Measurements from ENCODE around the gene SOX6.

Gene SOX6

GRCh38 chr11:16367252-16367651, 10.9 kb upstream of the SOX6 start:
- FAIRE-seq (no peak), DNase-seq (ENCODE audit: extremely low spot score, insufficient read length, low read depth) (no peak)

GRCh38 chr11:16365581-16366228, 9.4 kb upstream of the SOX6 start:
- FAIRE-seq, result no peak
- DNase-seq (ENCODE audit: extremely low spot score, insufficient read length, low read depth), result no peak

- DNase-seq (ENCODE audit: extremely low spot score, insufficient read length, low read depth) (no peak), FAIRE-seq (no peak)
Measured at GRCh38 chr11:16364254-16364653, 7.9 kb upstream of the SOX6 start.

GRCh38 chr11:16363706-16364105, 7.4 kb upstream of the SOX6 start:
- FAIRE-seq (no peak), DNase-seq (ENCODE audit: extremely low spot score, insufficient read length, low read depth) (no peak)

GRCh38 chr11:16361108-16361865, 4.9 kb upstream of the SOX6 start:
- FAIRE-seq, result no peak
- DNase-seq (ENCODE audit: extremely low spot score, insufficient read length, low read depth), result no peak

- FAIRE-seq, result no peak
- no peak for DNase-seq (ENCODE audit: extremely low spot score, insufficient read length, low read depth)
Measured at GRCh38 chr11:16359369-16359768, 3.0 kb upstream of the SOX6 start.

GRCh38 chr11:16358726-16359125, 2.4 kb upstream of the SOX6 start:
- FAIRE-seq (no peak), DNase-seq (ENCODE audit: extremely low spot score, insufficient read length, low read depth) (no peak)

- no peak for FAIRE-seq
- DNase-seq (ENCODE audit: extremely low spot score, insufficient read length, low read depth), result no peak
Measured at GRCh38 chr11:16357775-16358174, 1.4 kb upstream of the SOX6 start.

- DNase-seq (ENCODE audit: extremely low spot score, insufficient read length, low read depth) (no peak), FAIRE-seq (no peak)
Measured at GRCh38 chr11:16356761-16357393, 531 bp upstream of the SOX6 start.

GRCh38 chr11:16352707-16353106, 3.6 kb downstream of the SOX6 start:
- FAIRE-seq (no peak), DNase-seq (ENCODE audit: extremely low spot score, insufficient read length, low read depth) (no peak)

- no peak for FAIRE-seq
- DNase-seq (ENCODE audit: extremely low spot score, insufficient read length, low read depth), result no peak
Measured at GRCh38 chr11:16350125-16350524, 6.2 kb downstream of the SOX6 start.

GRCh38 chr11:16347928-16348685, 8.2 kb downstream of the SOX6 start:
- DNase-seq (ENCODE audit: extremely low spot score, insufficient read length, low read depth) (no peak), FAIRE-seq (no peak)

GRCh38 chr11:16346975-16347374, 9.4 kb downstream of the SOX6 start:
- DNase-seq (ENCODE audit: extremely low spot score, insufficient read length, low read depth), result no peak

GRCh38 chr11:16341853-16342252, 14.5 kb downstream of the SOX6 start:
- no peak for DNase-seq (ENCODE audit: extremely low spot score, insufficient read length, low read depth)
- FAIRE-seq, result no peak

More at GRCh38 chr11:16346975-16347374, 9.4 kb downstream of the SOX6 start:
- FAIRE-seq, result no peak

- DNase-seq (ENCODE audit: extremely low spot score, insufficient read length, low read depth) (no peak), FAIRE-seq (no peak)
Measured at GRCh38 chr11:16338393-16338792, 18.0 kb downstream of the SOX6 start.

- FAIRE-seq (no peak), DNase-seq (ENCODE audit: extremely low spot score, insufficient read length, low read depth) (no peak)
Measured at GRCh38 chr11:16337421-16338213, 18.7 kb downstream of the SOX6 start.

GRCh38 chr11:16336721-16337120, 19.6 kb downstream of the SOX6 start:
- FAIRE-seq (no peak), DNase-seq (ENCODE audit: extremely low spot score, insufficient read length, low read depth) (no peak)

GRCh38 chr11:16336204-16336603, 20.1 kb downstream of the SOX6 start:
- DNase-seq (ENCODE audit: extremely low spot score, insufficient read length, low read depth) (no peak), FAIRE-seq (no peak)

- DNase-seq (ENCODE audit: extremely low spot score, insufficient read length, low read depth), result no peak
Measured at GRCh38 chr11:16335236-16335962, 20.9 kb downstream of the SOX6 start.

More at GRCh38 chr11:16335236-16335962, 20.9 kb downstream of the SOX6 start:
- FAIRE-seq, result no peak

All from GM18507 (cell line).